Measurements from ENCODE around the gene TUBGCP6.

DNA sequence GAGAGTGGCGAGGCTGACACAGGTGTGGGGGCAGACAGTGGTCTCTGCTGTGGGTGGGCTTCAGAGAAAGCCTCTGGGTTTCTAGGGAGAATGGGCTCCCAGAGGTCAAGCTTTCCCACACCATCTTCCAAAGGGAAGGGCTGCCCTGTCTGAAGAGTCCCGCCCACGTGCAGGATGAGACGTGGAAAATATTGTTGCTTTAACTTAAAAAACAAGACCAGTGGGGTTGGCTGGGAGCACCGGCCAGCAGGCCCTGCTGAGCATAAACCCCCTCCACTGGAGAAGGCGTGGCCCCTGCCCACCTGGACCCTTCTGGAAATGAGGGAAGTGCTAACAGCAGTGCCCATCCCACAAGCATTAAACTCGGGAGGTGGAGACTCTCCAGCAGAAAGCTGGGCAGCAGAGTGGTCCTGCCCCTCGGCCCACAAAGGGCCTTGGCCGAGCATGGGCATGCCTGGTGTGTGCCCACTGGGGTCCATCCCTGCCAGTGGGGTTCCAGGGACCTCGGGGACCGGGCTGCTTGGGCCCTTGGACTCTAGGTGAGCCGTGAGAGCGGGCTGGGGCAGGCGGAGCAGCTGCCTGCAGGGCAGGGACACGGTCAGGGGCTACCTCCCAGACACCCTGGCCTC is 28.7 kb downstream of the TUBGCP6 start:
- TF ChIP-seq POLR2A (IDR thresholded peaks at IDR 0.05), result no peak
- no peak for TF ChIP-seq POLR2AphosphoS5 (IDR thresholded peaks at IDR 0.05)

All from prostate gland (tissue), 1 donor.